Measurements from ENCODE around the gene DNM2.

Gene DNM2

DNA sequence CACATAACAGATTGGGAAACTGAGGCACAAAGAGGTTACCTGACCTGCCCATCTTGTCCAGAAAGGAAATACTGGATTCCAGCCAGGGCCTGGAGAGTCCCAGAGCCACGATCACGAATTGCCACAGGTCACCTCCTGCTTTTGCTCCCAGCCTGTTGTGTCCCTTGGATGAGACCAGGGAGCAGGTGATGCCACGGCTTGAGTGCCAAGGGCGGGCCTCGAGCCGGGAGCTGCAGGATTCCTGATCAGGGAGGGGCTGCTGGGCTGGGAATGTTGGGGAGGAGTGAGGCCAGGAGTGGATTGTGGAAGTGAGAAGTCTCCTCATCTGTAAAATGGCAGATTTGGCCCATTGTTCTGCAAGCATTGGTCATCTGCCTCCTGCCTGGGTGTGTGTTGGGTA is 29.4 kb downstream of the DNM2 start:
- no peak overlapping the region for H3K4me3 ChIP-seq (ENCODE audit: low read depth, low read length)
- H3K9ac ChIP-seq (ENCODE audit: low read depth, low read length): no peak overlapping the region
- H3K36me3 ChIP-seq (ENCODE audit: control insufficient read depth, insufficient read depth, low read length): no peaks in the 10 kb centered on the region
- H3K9me3 ChIP-seq (ENCODE audit: control insufficient read depth, insufficient read depth, low read length): no peaks in the 10 kb centered on the region
- peaks cover 5% of the 10 kb centered on the region for H3K4me1 ChIP-seq (ENCODE audit: control insufficient read depth, insufficient read depth, low read length)
- no peaks in the 10 kb centered on the region for H3K27me3 ChIP-seq (ENCODE audit: control insufficient read depth, insufficient read depth, low read length)
- H3K27ac ChIP-seq (ENCODE audit: low read depth, low read length): no peak overlapping the region

- no peak overlapping the region for H3K27ac ChIP-seq (ENCODE audit: low read depth, low read length)
- H3K4me1 ChIP-seq (ENCODE audit: control insufficient read depth, insufficient read depth, low read length): peaks cover 5% of the 10 kb centered on the region
These were observed 29.8 kb downstream of the DNM2 start for GRCh38 chr19:10747674-10748073.

GRCh38 chr19:10748195-10748926 is 30.5 kb downstream of the DNM2 start:
- no peak overlapping the region for H3K27ac ChIP-seq (ENCODE audit: low read depth, low read length)
- H3K36me3 ChIP-seq (ENCODE audit: control insufficient read depth, insufficient read depth, low read length): no peaks in the 10 kb centered on the region
- no peaks in the 10 kb centered on the region for H3K9me3 ChIP-seq (ENCODE audit: control insufficient read depth, insufficient read depth, low read length)
- peaks cover 5% of the 10 kb centered on the region for H3K4me1 ChIP-seq (ENCODE audit: control insufficient read depth, insufficient read depth, low read length)
- no peaks in the 10 kb centered on the region for H3K27me3 ChIP-seq (ENCODE audit: control insufficient read depth, insufficient read depth, low read length)
- H3K4me3 ChIP-seq (ENCODE audit: low read depth, low read length): no peak overlapping the region
- no peak overlapping the region for H3K9ac ChIP-seq (ENCODE audit: low read depth, low read length)

More at GRCh38 chr19:10747674-10748073, 29.8 kb downstream of the DNM2 start:
- Histone ChIP-seq H3K36me3 (ENCODE audit: control insufficient read depth, insufficient read depth, low read length) (no peaks in the 10 kb centered on the region), H3K9ac (ENCODE audit: low read depth, low read length) (no peak overlapping the region), H3K4me3 (ENCODE audit: low read depth, low read length) (no peak overlapping the region), H3K9me3 (ENCODE audit: control insufficient read depth, insufficient read depth, low read length) (no peaks in the 10 kb centered on the region), H3K27me3 (ENCODE audit: control insufficient read depth, insufficient read depth, low read length) (no peaks in the 10 kb centered on the region)

GRCh38 chr19:10748927-10749434 is 31.1 kb downstream of the DNM2 start:
- Histone ChIP-seq H3K27ac (ENCODE audit: low read depth, low read length) (no peak overlapping the region), H3K4me1 (ENCODE audit: control insufficient read depth, insufficient read depth, low read length) (peaks cover 5% of the 10 kb centered on the region), H3K4me3 (ENCODE audit: low read depth, low read length) (no peak overlapping the region), H3K36me3 (ENCODE audit: control insufficient read depth, insufficient read depth, low read length) (no peaks in the 10 kb centered on the region), H3K9ac (ENCODE audit: low read depth, low read length) (no peak overlapping the region), H3K27me3 (ENCODE audit: control insufficient read depth, insufficient read depth, low read length) (no peaks in the 10 kb centered on the region), H3K9me3 (ENCODE audit: control insufficient read depth, insufficient read depth, low read length) (no peaks in the 10 kb centered on the region)

DNA sequence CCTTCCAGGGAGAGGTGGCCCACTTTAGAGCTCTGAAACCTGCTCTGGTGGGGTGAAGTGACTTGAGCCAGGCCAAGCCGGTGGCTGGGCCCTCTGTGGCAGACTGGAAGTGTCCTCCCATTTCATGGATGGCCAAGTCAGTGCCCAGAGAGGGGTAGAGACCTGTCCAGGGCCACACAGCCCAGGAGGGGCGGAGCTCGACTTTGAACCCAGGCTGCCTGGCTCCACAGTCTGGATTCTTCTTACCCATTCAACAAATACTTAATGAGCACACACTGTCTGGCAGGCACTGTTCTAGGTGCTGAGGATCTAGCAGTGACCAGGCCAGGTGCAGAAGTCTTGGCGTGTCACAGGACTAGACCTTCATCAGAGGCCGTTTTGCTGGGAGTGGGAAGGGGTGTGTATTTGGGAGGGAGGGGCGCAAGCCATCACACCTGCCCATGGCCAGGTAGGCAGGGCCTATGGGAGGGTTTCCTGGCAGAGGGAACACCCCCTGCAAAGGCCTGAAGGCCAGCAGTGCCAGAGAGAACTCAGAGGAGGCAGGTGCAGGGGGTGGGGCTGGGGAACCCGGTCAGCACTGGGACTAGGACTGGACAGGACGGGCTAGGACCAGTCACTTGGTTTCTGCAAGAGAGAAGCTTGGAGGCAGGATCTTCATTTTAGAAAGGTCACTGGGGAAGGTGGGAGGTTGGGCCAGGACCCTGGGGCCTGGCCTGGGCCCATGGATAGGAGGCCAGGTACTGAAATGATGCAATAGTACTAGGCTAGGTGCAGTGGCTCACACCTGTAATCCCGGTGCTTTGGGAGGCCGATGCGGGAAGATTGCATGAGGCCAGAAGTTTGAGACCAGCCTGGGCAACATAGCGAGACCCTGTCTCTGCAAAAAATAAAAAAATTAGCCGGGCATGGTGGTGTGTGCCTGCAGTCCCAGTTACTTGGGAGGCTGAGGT is 31.8 kb downstream of the DNM2 start:
- H3K9me3 ChIP-seq (ENCODE audit: control insufficient read depth, insufficient read depth, low read length): no peaks in the 10 kb centered on the region
- H3K36me3 ChIP-seq (ENCODE audit: control insufficient read depth, insufficient read depth, low read length): no peaks in the 10 kb centered on the region
- H3K4me3 ChIP-seq (ENCODE audit: low read depth, low read length): no peak overlapping the region
- H3K27ac ChIP-seq (ENCODE audit: low read depth, low read length): no peak overlapping the region
- H3K4me1 ChIP-seq (ENCODE audit: control insufficient read depth, insufficient read depth, low read length): peaks cover 5% of the 10 kb centered on the region; the same call in 1 of the 2 replicates
- no peak overlapping the region for H3K9ac ChIP-seq (ENCODE audit: low read depth, low read length)
- H3K27me3 ChIP-seq (ENCODE audit: control insufficient read depth, insufficient read depth, low read length): no peaks in the 10 kb centered on the region

DNA sequence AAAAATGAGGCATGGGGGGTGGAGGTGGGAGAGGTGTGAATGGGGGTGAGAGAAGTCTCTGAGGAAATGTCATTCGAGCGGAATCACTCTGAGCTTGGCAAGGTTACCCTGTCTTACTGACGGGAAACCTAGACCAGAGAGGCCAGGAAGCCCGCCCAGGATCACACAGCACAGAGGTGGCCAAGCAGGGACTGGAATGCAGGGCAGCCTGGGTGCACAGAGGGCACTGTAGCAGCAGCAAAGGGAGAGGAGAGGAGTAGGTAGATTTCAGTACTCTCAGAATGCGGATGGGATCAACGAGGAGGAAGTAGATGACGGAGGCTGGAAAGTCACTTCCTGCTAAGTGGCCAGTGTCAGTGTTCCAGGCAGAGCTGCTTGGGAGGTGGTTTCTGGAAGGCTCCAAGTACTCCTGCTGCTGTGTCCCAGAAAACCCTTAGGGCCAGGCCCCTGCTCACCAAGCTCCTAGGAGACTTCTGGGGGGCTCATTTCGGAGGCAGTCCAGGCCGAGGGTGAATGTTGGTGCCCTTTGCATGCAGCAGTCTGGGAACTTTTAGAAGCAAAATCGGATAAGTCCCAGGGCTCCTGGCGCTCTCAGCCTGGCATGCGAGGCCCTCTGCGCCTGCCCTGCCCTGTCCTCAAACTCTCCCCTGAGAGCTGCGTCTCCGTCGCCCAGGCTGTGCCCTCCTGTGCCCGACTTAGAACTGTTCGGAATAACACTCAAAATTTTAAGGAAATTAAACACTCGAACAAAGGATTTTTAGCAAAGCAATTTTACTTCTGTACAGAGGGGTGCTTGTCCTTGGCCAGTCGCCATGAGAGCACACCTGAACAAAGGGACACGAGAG is 33.5 kb downstream of the DNM2 start:
- Histone ChIP-seq H3K9me3 (ENCODE audit: control insufficient read depth, insufficient read depth, low read length) (no peaks in the 10 kb centered on the region), H3K36me3 (ENCODE audit: control insufficient read depth, insufficient read depth, low read length) (no peaks in the 10 kb centered on the region), H3K4me3 (ENCODE audit: low read depth, low read length) (no peak overlapping the region), H3K27ac (ENCODE audit: low read depth, low read length) (no peak overlapping the region), H3K27me3 (ENCODE audit: control insufficient read depth, insufficient read depth, low read length) (no peaks in the 10 kb centered on the region), H3K4me1 (ENCODE audit: control insufficient read depth, insufficient read depth, low read length) (peaks cover 5% of the 10 kb centered on the region; the same call in 1 of the 2 replicates), H3K9ac (ENCODE audit: low read depth, low read length) (no peak overlapping the region)

- no peak overlapping the region for H3K27ac ChIP-seq (ENCODE audit: low read depth, low read length)
- H3K36me3 ChIP-seq (ENCODE audit: control insufficient read depth, insufficient read depth, low read length): no peaks in the 10 kb centered on the region
These were observed 34.5 kb downstream of the DNM2 start for GRCh38 chr19:10752237-10752912.

DNA sequence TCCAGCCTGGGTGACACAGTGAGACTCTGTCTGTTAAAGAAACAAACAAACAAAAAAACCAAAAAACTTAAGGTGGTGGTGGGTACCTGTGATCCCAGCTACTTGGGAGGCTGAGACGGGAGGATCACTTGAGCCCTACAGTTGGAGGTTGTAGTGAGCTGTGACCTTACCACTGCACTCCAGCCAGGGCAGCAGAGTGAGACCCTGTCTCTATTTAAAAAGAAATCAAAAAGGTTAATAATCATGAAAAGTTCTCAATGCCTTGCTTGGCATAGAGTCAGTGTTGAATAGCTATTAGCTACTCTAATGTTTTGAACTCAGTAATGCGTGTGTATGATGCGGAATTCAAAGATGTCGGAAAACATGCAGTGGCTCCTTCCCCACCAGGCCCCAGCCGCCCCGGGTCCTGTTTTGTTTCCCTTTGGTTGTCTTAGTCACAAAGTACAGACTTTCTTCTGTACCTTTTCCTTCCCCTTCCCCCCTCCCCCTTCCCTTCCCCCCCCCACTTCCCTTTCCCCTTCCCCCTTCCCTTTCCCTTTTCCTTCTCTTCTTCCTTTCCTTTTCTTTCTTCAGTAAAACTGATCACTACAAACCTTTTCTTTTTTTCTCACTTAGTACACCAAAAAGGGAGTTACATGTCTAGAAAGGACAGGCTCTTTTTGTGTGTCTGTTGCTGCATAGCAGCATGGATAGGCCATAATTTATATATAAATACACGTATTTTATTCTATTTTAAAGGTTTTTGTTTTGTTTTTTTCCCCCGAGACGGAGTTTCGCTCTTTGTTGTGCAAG is 35.2 kb downstream of the DNM2 start:
- H3K36me3 ChIP-seq (ENCODE audit: control insufficient read depth, insufficient read depth, low read length): no peaks in the 10 kb centered on the region
- no peak overlapping the region for H3K27ac ChIP-seq (ENCODE audit: low read depth, low read length)
- peaks cover 5% of the 10 kb centered on the region; the same call in 1 of the 2 replicates for H3K4me1 ChIP-seq (ENCODE audit: control insufficient read depth, insufficient read depth, low read length)
- no peaks in the 10 kb centered on the region for H3K27me3 ChIP-seq (ENCODE audit: control insufficient read depth, insufficient read depth, low read length)
- no peaks in the 10 kb centered on the region for H3K9me3 ChIP-seq (ENCODE audit: control insufficient read depth, insufficient read depth, low read length)
- no peak overlapping the region for H3K9ac ChIP-seq (ENCODE audit: low read depth, low read length)
- H3K4me3 ChIP-seq (ENCODE audit: low read depth, low read length): no peak overlapping the region

More at GRCh38 chr19:10752237-10752912, 34.5 kb downstream of the DNM2 start:
- H3K9me3 ChIP-seq (ENCODE audit: control insufficient read depth, insufficient read depth, low read length): no peaks in the 10 kb centered on the region
- peaks cover 5% of the 10 kb centered on the region; the same call in 1 of the 2 replicates for H3K4me1 ChIP-seq (ENCODE audit: control insufficient read depth, insufficient read depth, low read length)
- no peak overlapping the region for H3K9ac ChIP-seq (ENCODE audit: low read depth, low read length)
- H3K4me3 ChIP-seq (ENCODE audit: low read depth, low read length): no peak overlapping the region
- H3K27me3 ChIP-seq (ENCODE audit: control insufficient read depth, insufficient read depth, low read length): no peaks in the 10 kb centered on the region

GRCh38 chr19:10756371-10756770 is 38.5 kb downstream of the DNM2 start:
- Histone ChIP-seq H3K36me3 (ENCODE audit: control insufficient read depth, insufficient read depth, low read length) (peaks cover 6% of the 10 kb centered on the region), H3K9me3 (ENCODE audit: control insufficient read depth, insufficient read depth, low read length) (no peaks in the 10 kb centered on the region), H3K9ac (ENCODE audit: low read depth, low read length) (no peak overlapping the region), H3K4me3 (ENCODE audit: low read depth, low read length) (no peak overlapping the region), H3K27me3 (ENCODE audit: control insufficient read depth, insufficient read depth, low read length) (no peaks in the 10 kb centered on the region), H3K4me1 (ENCODE audit: control insufficient read depth, insufficient read depth, low read length) (peaks cover 4% of the 10 kb centered on the region; the same call in 1 of the 2 replicates), H3K27ac (ENCODE audit: low read depth, low read length) (no peak overlapping the region)
